Neural cell (in vitro differentiated cells): ENCODE measurements around the gene BICRA. TPM values are rescaled to one million over a fixed set of nuclear protein-coding genes. Genes with fewer than 3 reads are reported as not detected.
A peak's percentile ranks its signal among the peaks of the same experiment; 100 is the strongest.

Experiments
- H2AFZ ChIP-seq: fragments of 200-600, 300-800 bp; sonication (generic), shearing (Covaris generic); 2 replicates; pipeline ENCODE4 v1.6.0; 2014; ENCODE audit warnings: low read depth, mild to moderate bottlenecking, antibody characterized with exemption, low read length, moderate library complexity
- H3F3A ChIP-seq: fragments of 200-600 bp; shearing (Covaris generic); 2 replicates; pipeline ENCODE4 v1.6.1; 2016; ENCODE audit warnings: mild to moderate bottlenecking, moderate library complexity, mixed read lengths, antibody characterized with exemption, low read length; ENCODE audit not compliant: insufficient read depth, poor library complexity, severe bottlenecking
- H3K27ac ChIP-seq: fragments of 200-600, 300-800 bp; sonication (generic), shearing (Covaris generic); 2 replicates; pipeline ENCODE4 v1.5.1; 2014; ENCODE audit warnings: mild to moderate bottlenecking, low read length, moderate library complexity
- H3K27me3 ChIP-seq: fragments of 300-800, 200-600 bp; sonication (generic), shearing (Covaris generic); 2 replicates; pipeline ENCODE4 v1.6.0; 2014; ENCODE audit warnings: mild to moderate bottlenecking, low read depth, low read length, moderate library complexity; ENCODE audit not compliant: insufficient read depth
- H3K36me3 ChIP-seq: fragments of 300-800, 200-600 bp; sonication (generic), shearing (Covaris generic); 2 replicates; pipeline ENCODE4 v1.5.1; 2014; ENCODE audit warnings: mild to moderate bottlenecking, antibody characterized with exemption, low read length, moderate library complexity; ENCODE audit not compliant: insufficient read depth
- H3K4me2 ChIP-seq: fragments of 300-800, 200-600 bp; sonication (generic), shearing (Covaris generic); 2 replicates; pipeline ENCODE4 v1.6.0; 2014; ENCODE audit warnings: mild to moderate bottlenecking, low read length
- H3K4me3 ChIP-seq: fragments of 300-800, 200-600 bp; sonication (generic), shearing (Covaris generic); 2 replicates; pipeline ENCODE4 v1.5.1; 2014; ENCODE audit warnings: mild to moderate bottlenecking, low read length, moderate library complexity
- H3K79me2 ChIP-seq: fragments of 200-600 bp; shearing (Covaris generic); replicated peaks from 2 replicates; pipeline ENCODE4 v1.6.0; 2014; ENCODE audit warnings: mild to moderate bottlenecking, low read length, moderate library complexity; ENCODE audit not compliant: insufficient read depth
- H3K9ac ChIP-seq: fragments of 300-800, 200-600 bp; sonication (generic), shearing (Covaris generic); 2 replicates; pipeline ENCODE4 v1.6.1; 2016; ENCODE audit warnings: mild to moderate bottlenecking, low read length, mixed read lengths
- H3K9me2 ChIP-seq: fragments of 200-600 bp; shearing (Covaris generic); 2 replicates; pipeline ENCODE4 v1.6.1; 2016; ENCODE audit warnings: mild to moderate bottlenecking, low read length, mixed read lengths; ENCODE audit not compliant: insufficient read depth
- H3K9me3 ChIP-seq: fragments of 200-600, 300-800 bp; sonication (generic), shearing (Covaris generic); 2 replicates; pipeline ENCODE4 v1.6.1; 2016; ENCODE audit warnings: mild to moderate bottlenecking, mixed run types, low read length, moderate library complexity, mixed read lengths
- H4K20me1 ChIP-seq: fragments of 200-600 bp; shearing (Covaris generic); 2 replicates; pipeline ENCODE4 v1.6.1; 2016; ENCODE audit warnings: mild to moderate bottlenecking, mixed run types; ENCODE audit not compliant: insufficient read depth
- EP300 ChIP-seq: fragments of 450-650 bp; conservative IDR thresholded peaks from 2 replicates; pipeline ENCODE4 v1.6.1; 2014; ENCODE audit warnings: antibody characterized with exemption, mild to moderate bottlenecking, moderate library complexity; ENCODE audit not compliant: poor library complexity, severe bottlenecking
- EZH2 ChIP-seq: fragments of 200-600, 300-800 bp; shearing (Covaris generic), sonication (generic); IDR thresholded peaks from 2 replicates; pipeline ENCODE4 v1.6.1; 2014; ENCODE audit warnings: antibody characterized with exemption, low read length, borderline replicate concordance, mild to moderate bottlenecking; ENCODE audit not compliant: insufficient read depth, poor library complexity, severe bottlenecking
- MXI1 ChIP-seq: fragments of 450-650 bp; conservative IDR thresholded peaks from 2 replicates; pipeline ENCODE4 v1.6.1; 2014; ENCODE audit warnings: antibody characterized with exemption, mild to moderate bottlenecking; ENCODE audit not compliant: poor library complexity, severe bottlenecking
- POLR2AphosphoS5 ChIP-seq: IDR thresholded peaks from 2 replicates; pipeline ENCODE4 v1.6.1; 2012
- RAD21 ChIP-seq: fragments of 450-650 bp; conservative IDR thresholded peaks from 2 replicates; pipeline ENCODE4 v1.6.1; 2014; ENCODE audit warnings: antibody characterized with exemption, mild to moderate bottlenecking, moderate library complexity
- SMC3 ChIP-seq: fragments of 450-650 bp; conservative IDR thresholded peaks from 2 replicates; pipeline ENCODE4 v1.6.1; 2014; ENCODE audit warnings: antibody characterized with exemption, mild to moderate bottlenecking, moderate library complexity; ENCODE audit not compliant: poor library complexity
- TAF1 ChIP-seq: IDR thresholded peaks from 2 replicates; pipeline ENCODE4 v1.6.1; 2012; ENCODE audit warnings: low read depth
- polyA plus RNA-seq: library from polyadenylated mRNA; depleted of rRNA; stranded (reverse); fragments of >200 nt; gene quantifications from 2 replicates; pipeline ENCODE4 v1.2.3, GENCODE V29; 2014
- TF ChIP-seq, protein P1 (sequence below): IDR thresholded peaks from 2 replicates; pipeline ENCODE4 v1.6.1; 2012; ENCODE audit warnings: borderline replicate concordance
- TF ChIP-seq, protein P2 (sequence below): fragments of 450-650 bp; IDR thresholded peaks from 2 replicates; pipeline ENCODE4 v1.5.1; 2014; ENCODE audit warnings: antibody characterized with exemption, mild to moderate bottlenecking, moderate library complexity; ENCODE audit not compliant: poor library complexity, severe bottlenecking

Gene BICRA
- polyA plus RNA-seq, 1 donor from 2014 or later = 0.11 TPM

DNA sequence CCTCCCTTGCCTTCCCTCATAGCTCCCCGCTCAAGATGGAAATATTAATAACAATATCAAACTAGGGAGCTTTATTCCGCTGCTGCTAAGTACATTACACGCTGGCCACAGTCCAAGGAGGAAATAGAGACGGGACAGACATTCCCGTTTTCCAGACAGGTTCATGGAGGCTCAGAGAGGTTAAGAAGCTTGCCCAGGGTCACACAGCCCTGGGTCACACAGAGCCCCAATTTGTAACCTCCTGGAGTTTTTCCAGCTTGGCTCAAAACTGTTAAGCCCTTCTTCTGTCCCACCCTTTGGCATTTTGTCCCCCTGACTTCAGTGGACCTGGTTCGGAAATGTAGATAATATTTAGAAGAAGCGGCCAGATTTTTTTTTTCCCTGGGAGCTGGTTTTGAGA, 2.0 kb downstream of the BICRA start:
- H3K27me3 ChIP-seq = no peaks in the 10 kb centered on the region
- peak overlapping the region; percentile 98 for H3K9ac ChIP-seq
- no peaks in the 10 kb centered on the region for H3K36me3 ChIP-seq
- H4K20me1 ChIP-seq = no peaks in the 10 kb centered on the region
- no peaks in the 10 kb centered on the region for H3K9me2 ChIP-seq
- H2AFZ ChIP-seq = no peak overlapping the region
- H3K79me2 ChIP-seq = peaks cover 64% of the 10 kb centered on the region
- H3K9me3 ChIP-seq = no peaks in the 10 kb centered on the region
- H3K4me3 ChIP-seq = peak overlapping the region; percentile 100
- no peak for TF ChIP-seq SMC3
- TF ChIP-seq EP300 = no peak
- TF ChIP-seq TAF1 = no peak
- TF ChIP-seq, protein P1, sequence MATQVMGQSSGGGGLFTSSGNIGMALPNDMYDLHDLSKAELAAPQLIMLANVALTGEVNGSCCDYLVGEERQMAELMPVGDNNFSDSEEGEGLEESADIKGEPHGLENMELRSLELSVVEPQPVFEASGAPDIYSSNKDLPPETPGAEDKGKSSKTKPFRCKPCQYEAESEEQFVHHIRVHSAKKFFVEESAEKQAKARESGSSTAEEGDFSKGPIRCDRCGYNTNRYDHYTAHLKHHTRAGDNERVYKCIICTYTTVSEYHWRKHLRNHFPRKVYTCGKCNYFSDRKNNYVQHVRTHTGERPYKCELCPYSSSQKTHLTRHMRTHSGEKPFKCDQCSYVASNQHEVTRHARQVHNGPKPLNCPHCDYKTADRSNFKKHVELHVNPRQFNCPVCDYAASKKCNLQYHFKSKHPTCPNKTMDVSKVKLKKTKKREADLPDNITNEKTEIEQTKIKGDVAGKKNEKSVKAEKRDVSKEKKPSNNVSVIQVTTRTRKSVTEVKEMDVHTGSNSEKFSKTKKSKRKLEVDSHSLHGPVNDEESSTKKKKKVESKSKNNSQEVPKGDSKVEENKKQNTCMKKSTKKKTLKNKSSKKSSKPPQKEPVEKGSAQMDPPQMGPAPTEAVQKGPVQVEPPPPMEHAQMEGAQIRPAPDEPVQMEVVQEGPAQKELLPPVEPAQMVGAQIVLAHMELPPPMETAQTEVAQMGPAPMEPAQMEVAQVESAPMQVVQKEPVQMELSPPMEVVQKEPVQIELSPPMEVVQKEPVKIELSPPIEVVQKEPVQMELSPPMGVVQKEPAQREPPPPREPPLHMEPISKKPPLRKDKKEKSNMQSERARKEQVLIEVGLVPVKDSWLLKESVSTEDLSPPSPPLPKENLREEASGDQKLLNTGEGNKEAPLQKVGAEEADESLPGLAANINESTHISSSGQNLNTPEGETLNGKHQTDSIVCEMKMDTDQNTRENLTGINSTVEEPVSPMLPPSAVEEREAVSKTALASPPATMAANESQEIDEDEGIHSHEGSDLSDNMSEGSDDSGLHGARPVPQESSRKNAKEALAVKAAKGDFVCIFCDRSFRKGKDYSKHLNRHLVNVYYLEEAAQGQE = no peak
- no peak for TF ChIP-seq POLR2AphosphoS5
- TF ChIP-seq RAD21 = no peak
- TF ChIP-seq EZH2 = no peak
- TF ChIP-seq MXI1 = no peak
- TF ChIP-seq, protein P2, sequence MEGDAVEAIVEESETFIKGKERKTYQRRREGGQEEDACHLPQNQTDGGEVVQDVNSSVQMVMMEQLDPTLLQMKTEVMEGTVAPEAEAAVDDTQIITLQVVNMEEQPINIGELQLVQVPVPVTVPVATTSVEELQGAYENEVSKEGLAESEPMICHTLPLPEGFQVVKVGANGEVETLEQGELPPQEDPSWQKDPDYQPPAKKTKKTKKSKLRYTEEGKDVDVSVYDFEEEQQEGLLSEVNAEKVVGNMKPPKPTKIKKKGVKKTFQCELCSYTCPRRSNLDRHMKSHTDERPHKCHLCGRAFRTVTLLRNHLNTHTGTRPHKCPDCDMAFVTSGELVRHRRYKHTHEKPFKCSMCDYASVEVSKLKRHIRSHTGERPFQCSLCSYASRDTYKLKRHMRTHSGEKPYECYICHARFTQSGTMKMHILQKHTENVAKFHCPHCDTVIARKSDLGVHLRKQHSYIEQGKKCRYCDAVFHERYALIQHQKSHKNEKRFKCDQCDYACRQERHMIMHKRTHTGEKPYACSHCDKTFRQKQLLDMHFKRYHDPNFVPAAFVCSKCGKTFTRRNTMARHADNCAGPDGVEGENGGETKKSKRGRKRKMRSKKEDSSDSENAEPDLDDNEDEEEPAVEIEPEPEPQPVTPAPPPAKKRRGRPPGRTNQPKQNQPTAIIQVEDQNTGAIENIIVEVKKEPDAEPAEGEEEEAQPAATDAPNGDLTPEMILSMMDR = no peak
- H3K27ac ChIP-seq = peak overlapping the region; percentile 98
- no peaks in the 10 kb centered on the region for H3F3A ChIP-seq
- peak overlapping the region; percentile 95 for H3K4me2 ChIP-seq

DNA sequence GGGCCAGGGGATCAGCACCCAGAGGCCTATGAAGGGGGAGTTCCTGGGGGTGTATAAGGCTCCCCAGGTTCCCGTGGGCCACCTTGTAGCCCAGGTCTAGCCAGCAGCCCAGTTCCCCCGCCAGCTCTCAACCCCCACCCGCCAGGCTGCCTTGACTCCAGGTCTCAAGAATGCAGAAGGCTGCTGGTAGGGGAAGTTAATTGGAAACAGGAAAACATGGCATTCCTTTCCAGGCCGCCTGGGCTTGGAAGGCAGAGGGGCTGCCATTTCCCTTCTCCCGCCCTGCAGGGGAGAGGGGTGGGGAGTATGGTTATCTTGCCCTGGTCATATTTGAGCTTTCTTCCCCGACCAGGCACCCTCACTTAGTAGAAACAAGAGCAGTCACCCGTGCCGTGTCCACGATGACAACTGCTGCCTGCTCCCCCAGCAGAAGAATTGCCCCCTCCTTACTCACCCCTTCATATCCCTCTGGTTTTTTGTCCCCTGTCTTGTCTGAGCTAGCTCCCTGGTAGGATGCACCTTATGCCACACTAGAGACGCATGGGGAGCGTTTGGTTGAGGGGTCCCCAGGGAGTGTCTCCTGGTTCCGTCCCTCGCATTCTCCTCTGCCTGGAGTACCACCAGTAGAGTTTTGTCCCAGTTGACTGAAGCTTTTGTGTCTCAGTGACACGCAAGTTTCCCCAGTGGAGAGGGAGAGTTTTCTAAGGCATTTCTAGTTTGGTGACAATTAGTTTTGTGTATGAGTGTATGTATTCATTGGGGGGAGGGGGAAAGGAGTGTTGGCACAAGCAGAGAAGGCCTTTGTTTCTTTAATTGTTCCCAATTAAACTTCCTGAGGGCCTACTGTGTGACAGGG, 4.5 kb downstream of the BICRA start:
- no peaks in the 10 kb centered on the region for H4K20me1 ChIP-seq
- H3K27ac ChIP-seq = peak overlapping the region; percentile 49
- H3K9me2 ChIP-seq = no peaks in the 10 kb centered on the region
- H3K36me3 ChIP-seq = no peaks in the 10 kb centered on the region
- peak overlapping the region; percentile 25 for H3K4me3 ChIP-seq
- H3F3A ChIP-seq = no peaks in the 10 kb centered on the region
- TF ChIP-seq RAD21 (no peak), SMC3 (no peak), MXI1 (no peak), POLR2AphosphoS5 (no peak), EP300 (no peak), EZH2 (no peak)
- TF ChIP-seq, protein P1 = no peak
- TF ChIP-seq, protein P2 = no peak
- no peaks in the 10 kb centered on the region for H3K27me3 ChIP-seq
- H3K9me3 ChIP-seq = no peaks in the 10 kb centered on the region
- no peak overlapping the region for H3K9ac ChIP-seq
- H3K79me2 ChIP-seq = peaks cover 75% of the 10 kb centered on the region
- H2AFZ ChIP-seq = no peak overlapping the region
- H3K4me2 ChIP-seq = no peak overlapping the region
